ENCODE results near the gene GPT2.

Gene GPT2

DNA sequence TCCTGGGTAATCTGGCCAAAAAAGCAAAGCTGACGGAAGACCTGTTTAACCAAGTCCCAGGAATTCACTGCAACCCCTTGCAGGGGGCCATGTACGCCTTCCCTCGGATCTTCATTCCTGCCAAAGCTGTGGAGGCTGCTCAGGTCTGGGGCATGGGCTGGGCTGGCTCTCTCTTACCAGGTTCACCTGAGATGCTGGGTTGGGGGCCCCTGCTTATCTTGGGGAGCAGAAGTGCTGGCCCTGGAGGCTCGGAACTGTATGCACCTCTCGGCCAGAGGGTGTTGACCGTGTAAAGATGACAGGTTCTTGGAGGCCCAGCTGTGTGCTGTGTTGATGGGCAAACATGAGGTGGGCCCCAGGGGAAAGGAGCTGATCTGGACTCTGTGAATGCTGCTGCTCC is 40.2 kb downstream of the GPT2 start:
- no peak for DNase-seq (ENCODE audit: extremely low read depth, low read depth)
- no peak overlapping the region for H3K4me3 ChIP-seq (replicated peaks; ENCODE audit: low read depth, low read length)
- TF ChIP-seq, protein P1, sequence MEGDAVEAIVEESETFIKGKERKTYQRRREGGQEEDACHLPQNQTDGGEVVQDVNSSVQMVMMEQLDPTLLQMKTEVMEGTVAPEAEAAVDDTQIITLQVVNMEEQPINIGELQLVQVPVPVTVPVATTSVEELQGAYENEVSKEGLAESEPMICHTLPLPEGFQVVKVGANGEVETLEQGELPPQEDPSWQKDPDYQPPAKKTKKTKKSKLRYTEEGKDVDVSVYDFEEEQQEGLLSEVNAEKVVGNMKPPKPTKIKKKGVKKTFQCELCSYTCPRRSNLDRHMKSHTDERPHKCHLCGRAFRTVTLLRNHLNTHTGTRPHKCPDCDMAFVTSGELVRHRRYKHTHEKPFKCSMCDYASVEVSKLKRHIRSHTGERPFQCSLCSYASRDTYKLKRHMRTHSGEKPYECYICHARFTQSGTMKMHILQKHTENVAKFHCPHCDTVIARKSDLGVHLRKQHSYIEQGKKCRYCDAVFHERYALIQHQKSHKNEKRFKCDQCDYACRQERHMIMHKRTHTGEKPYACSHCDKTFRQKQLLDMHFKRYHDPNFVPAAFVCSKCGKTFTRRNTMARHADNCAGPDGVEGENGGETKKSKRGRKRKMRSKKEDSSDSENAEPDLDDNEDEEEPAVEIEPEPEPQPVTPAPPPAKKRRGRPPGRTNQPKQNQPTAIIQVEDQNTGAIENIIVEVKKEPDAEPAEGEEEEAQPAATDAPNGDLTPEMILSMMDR (IDR thresholded peaks at IDR 0.05; ENCODE audit: low read depth, low read length, missing control alignments): no peak

- TF ChIP-seq, protein P1 (IDR thresholded peaks at IDR 0.05; ENCODE audit: low read depth, low read length, missing control alignments): no peak
- no peak for DNase-seq (ENCODE audit: extremely low read depth, low read depth)
- H3K4me3 ChIP-seq (replicated peaks; ENCODE audit: low read depth, low read length): no peak overlapping the region
Observed at GRCh38 chr16:46926470-46927225, 42.5 kb downstream of the GPT2 start.

DNA sequence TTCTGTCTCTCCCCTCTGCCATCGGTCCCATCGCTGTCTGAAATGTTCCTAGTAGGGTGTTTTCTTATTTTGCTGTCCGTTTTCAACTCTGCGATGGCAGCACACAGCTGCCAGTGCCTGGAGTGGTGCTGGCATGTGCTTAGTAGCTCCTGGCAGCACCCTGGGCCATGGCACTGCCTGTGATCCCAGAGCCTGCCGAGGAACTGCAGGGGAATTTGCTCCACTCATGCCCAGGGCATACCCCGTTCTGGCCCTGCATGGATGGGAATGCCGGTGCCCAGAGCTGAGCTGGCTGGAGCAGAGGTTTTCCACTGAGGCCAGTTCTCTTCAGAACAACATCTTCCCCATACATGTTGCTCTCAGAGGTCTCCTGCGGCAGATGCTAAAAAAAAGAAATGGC is 43.1 kb downstream of the GPT2 start:
- no peak for DNase-seq (ENCODE audit: extremely low read depth, low read depth)
- H3K4me3 ChIP-seq (replicated peaks; ENCODE audit: low read depth, low read length): no peak overlapping the region
- TF ChIP-seq, protein P1 (IDR thresholded peaks at IDR 0.05; ENCODE audit: low read depth, low read length, missing control alignments): no peak

DNA sequence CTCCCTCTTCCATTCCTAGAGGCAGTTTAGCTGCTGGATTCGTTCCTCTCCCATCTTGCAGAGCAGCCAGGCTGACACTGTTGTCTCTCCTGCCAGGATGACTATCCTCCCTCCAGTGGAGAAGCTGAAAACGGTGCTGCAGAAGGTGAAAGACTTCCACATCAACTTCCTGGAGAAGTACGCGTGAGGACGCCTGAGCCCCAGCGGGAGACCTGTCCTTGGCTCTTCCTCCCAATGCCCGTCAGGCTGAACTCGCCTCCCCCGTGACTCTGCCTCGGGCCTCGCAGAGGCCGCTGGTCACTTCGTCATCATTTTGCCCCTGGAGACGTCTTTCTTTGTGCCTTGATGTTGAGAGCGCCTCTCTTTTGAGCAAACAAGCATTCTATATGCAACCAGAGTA is 44.6 kb downstream of the GPT2 start:
- DNase-seq (ENCODE audit: extremely low read depth, low read depth): no peak
- TF ChIP-seq, protein P1 (IDR thresholded peaks at IDR 0.05; ENCODE audit: low read depth, low read length, missing control alignments): no peak
- H3K4me3 ChIP-seq (replicated peaks; ENCODE audit: low read depth, low read length): no peak overlapping the region

DNA sequence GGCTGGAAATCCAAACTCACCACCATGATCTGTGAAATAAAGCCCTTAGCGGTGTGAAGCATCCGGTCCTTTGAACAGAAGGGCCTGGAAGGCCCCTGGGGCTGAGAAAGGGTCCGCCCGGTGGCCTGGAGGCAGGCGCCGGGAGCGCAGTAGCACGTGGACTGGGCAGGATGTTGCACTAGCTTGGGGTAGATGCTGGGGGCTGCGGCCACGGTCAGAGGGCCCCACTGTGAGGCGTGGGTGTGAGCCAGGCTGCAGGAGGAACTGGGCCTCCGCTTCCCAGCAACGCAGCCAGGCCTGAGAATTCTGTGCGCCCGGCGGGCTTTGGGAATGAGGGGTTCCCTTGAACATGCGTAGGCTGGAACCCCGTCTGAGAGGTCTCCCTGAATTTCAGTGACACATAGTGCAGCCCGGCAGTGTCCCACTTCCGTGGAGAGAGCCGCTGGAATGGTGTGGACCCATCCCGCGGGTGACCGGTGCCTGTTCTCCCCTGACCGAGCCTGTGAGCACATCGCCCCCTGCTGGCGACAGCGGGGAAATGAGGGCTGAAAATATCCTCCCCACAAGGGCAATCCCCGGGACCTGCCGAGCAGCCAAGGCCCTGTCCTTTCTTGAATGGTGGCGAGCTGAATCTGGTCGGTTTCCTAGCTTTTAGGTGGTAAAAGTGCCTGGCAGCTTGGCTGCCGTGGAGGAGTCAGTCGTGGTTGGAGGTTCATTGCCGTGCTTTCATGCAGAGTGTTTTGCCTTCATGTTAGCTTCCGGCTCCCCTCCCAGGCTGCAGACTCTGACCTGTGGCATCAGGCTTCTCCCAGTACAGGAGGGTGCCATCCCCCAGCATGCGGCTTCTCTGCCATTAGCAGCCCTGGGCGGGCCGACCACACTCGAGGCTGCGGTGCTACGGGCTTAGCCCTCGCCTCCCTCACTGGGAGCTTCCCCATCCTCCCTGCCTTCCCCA is 45.5 kb downstream of the GPT2 start:
- H3K4me3 ChIP-seq (replicated peaks; ENCODE audit: low read depth, low read length): no peak overlapping the region
- TF ChIP-seq, protein P1 (IDR thresholded peaks at IDR 0.05; ENCODE audit: low read depth, low read length, missing control alignments): peak; percentile 94
- peak; percentile 25 for DNase-seq (ENCODE audit: extremely low read depth, low read depth)

GRCh38 chr16:46930861-46931260 is 46.7 kb downstream of the GPT2 start:
- no peak overlapping the region for H3K4me3 ChIP-seq (replicated peaks; ENCODE audit: low read depth, low read length)
- DNase-seq (ENCODE audit: extremely low read depth, low read depth): no peak
- TF ChIP-seq, protein P1 (IDR thresholded peaks at IDR 0.05; ENCODE audit: low read depth, low read length, missing control alignments): no peak

All from HFF-Myc (cell line).